Measurements from ENCODE around the gene LRRC34.

- TF ChIP-seq CTCF (IDR thresholded peaks at IDR 0.05 in 2 of 3, conservative IDR thresholded peaks at IDR 0.05 in 1 of 3; ENCODE audit: control insufficient read depth in 2 of 3, extremely low read depth in 1 of 3, insufficient read depth in 1 of 3, low read depth in 3 of 3, low read length in 3 of 3) (no peak), ZSCAN29 (IDR thresholded peaks at IDR 0.05) (no peak)
Measured at GRCh38 chr3:169827712-169828111, 15.0 kb upstream of the LRRC34 start.
